Rectal smooth muscle tissue (tissue), 1 donor: ENCODE results near the gene ROGDI.

Experiments used
- H3K27ac ChIP-seq: one replicate; pipeline ENCODE4 v1.7.0; 2013; ENCODE audit warnings: low read depth, low read length, inconsistent platforms
- H3K27me3 ChIP-seq: one replicate; pipeline ENCODE4 v1.7.0; 2013; ENCODE audit warnings: low read length; ENCODE audit not compliant: control insufficient read depth, insufficient read depth
- H3K36me3 ChIP-seq: one replicate; pipeline ENCODE4 v1.7.0; 2013; ENCODE audit warnings: low read length; ENCODE audit not compliant: control insufficient read depth, insufficient read depth
- H3K4me1 ChIP-seq: one replicate; pipeline ENCODE4 v1.7.0; 2013; ENCODE audit warnings: low read length; ENCODE audit not compliant: control insufficient read depth, insufficient read depth
- H3K4me3 ChIP-seq: one replicate; pipeline ENCODE4 v1.7.0; 2013; ENCODE audit warnings: low read length
- H3K9ac ChIP-seq: one replicate; pipeline ENCODE4 v1.7.0; 2013; ENCODE audit warnings: low read length

The ROGDI gene

GRCh38 chr16:4806280-4806679 is 3.8 kb upstream of the ROGDI start:
- H3K36me3 ChIP-seq = peaks cover 5% of the 10 kb centered on the region

GRCh38 chr16:4805231-4805630 is 2.8 kb upstream of the ROGDI start:
- no peak overlapping the region for H3K27ac ChIP-seq
- no peaks in the 10 kb centered on the region for H3K27me3 ChIP-seq
- H3K36me3 ChIP-seq = peaks cover 5% of the 10 kb centered on the region
- H3K4me1 ChIP-seq = peaks cover 7% of the 10 kb centered on the region
- no peak overlapping the region for H3K4me3 ChIP-seq
- no peak overlapping the region for H3K9ac ChIP-seq

More at GRCh38 chr16:4806280-4806679, 3.8 kb upstream of the ROGDI start:
- peaks cover 7% of the 10 kb centered on the region for H3K4me1 ChIP-seq
- no peaks in the 10 kb centered on the region for H3K27me3 ChIP-seq
- no peak overlapping the region for H3K9ac ChIP-seq
- H3K27ac ChIP-seq = no peak overlapping the region
- H3K4me3 ChIP-seq = no peak overlapping the region

GRCh38 chr16:4803898-4804762 is 1.7 kb upstream of the ROGDI start:
- no peaks in the 10 kb centered on the region for H3K27me3 ChIP-seq
- H3K9ac ChIP-seq = no peak overlapping the region
- peak overlapping the region; percentile 67 for H3K27ac ChIP-seq
- H3K36me3 ChIP-seq = peaks cover 3% of the 10 kb centered on the region
- H3K4me1 ChIP-seq = peaks cover 7% of the 10 kb centered on the region
- no peak overlapping the region for H3K4me3 ChIP-seq

- H3K27ac ChIP-seq = peak overlapping the region; percentile 87
- no peak overlapping the region for H3K4me3 ChIP-seq
- peaks cover 7% of the 10 kb centered on the region for H3K4me1 ChIP-seq
- H3K27me3 ChIP-seq = no peaks in the 10 kb centered on the region
- peaks cover 3% of the 10 kb centered on the region for H3K36me3 ChIP-seq
- no peak overlapping the region for H3K9ac ChIP-seq
Measured at GRCh38 chr16:4803401-4803844, 990 bp upstream of the ROGDI start.

- Histone ChIP-seq H3K36me3 (peaks cover under 1% of the 10 kb centered on the region), H3K27ac (peak overlapping the region; percentile 87), H3K27me3 (no peaks in the 10 kb centered on the region), H3K9ac (no peak overlapping the region), H3K4me1 (peaks cover 7% of the 10 kb centered on the region), H3K4me3 (peak overlapping the region; percentile 74)
Measured at GRCh38 chr16:4802659-4803287, 340 bp upstream of the ROGDI start.

GRCh38 chr16:4801051-4801961 is 1.1 kb downstream of the ROGDI start:
- peaks cover 7% of the 10 kb centered on the region for H3K4me1 ChIP-seq
- no peaks in the 10 kb centered on the region for H3K27me3 ChIP-seq
- H3K27ac ChIP-seq = peak overlapping the region; percentile 87
- peak overlapping the region; percentile 69 for H3K9ac ChIP-seq
- H3K4me3 ChIP-seq = peak overlapping the region; percentile 74
- no peaks in the 10 kb centered on the region for H3K36me3 ChIP-seq

GRCh38 chr16:4800290-4801041 is 2.0 kb downstream of the ROGDI start:
- no peaks in the 10 kb centered on the region for H3K36me3 ChIP-seq
- H3K9ac ChIP-seq = no peak overlapping the region
- peaks cover 7% of the 10 kb centered on the region for H3K4me1 ChIP-seq
- no peak overlapping the region for H3K27ac ChIP-seq
- H3K27me3 ChIP-seq = no peaks in the 10 kb centered on the region
- peak overlapping the region; percentile 15 for H3K4me3 ChIP-seq

- Histone ChIP-seq H3K9ac (no peak overlapping the region), H3K27me3 (no peaks in the 10 kb centered on the region), H3K36me3 (no peaks in the 10 kb centered on the region), H3K4me3 (no peak overlapping the region), H3K4me1 (peaks cover 5% of the 10 kb centered on the region), H3K27ac (no peak overlapping the region)
Measured at GRCh38 chr16:4799171-4799855, 3.1 kb downstream of the ROGDI start.

GRCh38 chr16:4798456-4798855 is 4.0 kb downstream of the ROGDI start:
- Histone ChIP-seq H3K36me3 (no peaks in the 10 kb centered on the region), H3K27me3 (no peaks in the 10 kb centered on the region), H3K4me3 (no peak overlapping the region), H3K4me1 (peaks cover under 1% of the 10 kb centered on the region), H3K9ac (no peak overlapping the region), H3K27ac (no peak overlapping the region)

GRCh38 chr16:4797805-4798252 is 4.6 kb downstream of the ROGDI start:
- Histone ChIP-seq H3K36me3 (no peaks in the 10 kb centered on the region), H3K9ac (no peak overlapping the region), H3K4me1 (no peaks in the 10 kb centered on the region), H3K4me3 (no peak overlapping the region), H3K27ac (no peak overlapping the region), H3K27me3 (no peaks in the 10 kb centered on the region)
